ENCODE measurements around the gene NINL.

DNA sequence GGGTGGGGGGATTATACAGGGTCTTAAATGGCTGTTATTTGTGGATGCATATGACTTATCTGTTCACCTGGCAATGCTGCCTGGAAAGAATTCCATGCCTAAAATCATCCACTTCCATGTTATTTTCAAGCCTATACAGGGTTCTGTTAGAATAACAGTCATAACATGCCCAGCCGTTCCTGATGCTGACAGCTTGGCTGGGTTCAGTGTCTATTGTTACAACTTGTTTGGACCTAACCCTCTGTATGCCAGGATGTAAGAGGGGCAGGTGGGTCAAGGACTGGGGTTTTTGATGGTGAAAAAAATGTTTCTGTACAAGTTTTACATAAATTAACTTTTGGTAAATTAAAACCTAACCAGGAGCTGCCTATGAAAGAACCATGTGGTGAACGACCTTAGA is 98.0 kb downstream of the NINL start:
- TF ChIP-seq, protein P1, sequence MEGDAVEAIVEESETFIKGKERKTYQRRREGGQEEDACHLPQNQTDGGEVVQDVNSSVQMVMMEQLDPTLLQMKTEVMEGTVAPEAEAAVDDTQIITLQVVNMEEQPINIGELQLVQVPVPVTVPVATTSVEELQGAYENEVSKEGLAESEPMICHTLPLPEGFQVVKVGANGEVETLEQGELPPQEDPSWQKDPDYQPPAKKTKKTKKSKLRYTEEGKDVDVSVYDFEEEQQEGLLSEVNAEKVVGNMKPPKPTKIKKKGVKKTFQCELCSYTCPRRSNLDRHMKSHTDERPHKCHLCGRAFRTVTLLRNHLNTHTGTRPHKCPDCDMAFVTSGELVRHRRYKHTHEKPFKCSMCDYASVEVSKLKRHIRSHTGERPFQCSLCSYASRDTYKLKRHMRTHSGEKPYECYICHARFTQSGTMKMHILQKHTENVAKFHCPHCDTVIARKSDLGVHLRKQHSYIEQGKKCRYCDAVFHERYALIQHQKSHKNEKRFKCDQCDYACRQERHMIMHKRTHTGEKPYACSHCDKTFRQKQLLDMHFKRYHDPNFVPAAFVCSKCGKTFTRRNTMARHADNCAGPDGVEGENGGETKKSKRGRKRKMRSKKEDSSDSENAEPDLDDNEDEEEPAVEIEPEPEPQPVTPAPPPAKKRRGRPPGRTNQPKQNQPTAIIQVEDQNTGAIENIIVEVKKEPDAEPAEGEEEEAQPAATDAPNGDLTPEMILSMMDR (optimal IDR thresholded peaks at IDR 0.05 in 1 of 3, IDR thresholded peaks at IDR 0.05 in 1 of 3, conservative IDR thresholded peaks at IDR 0.05 in 1 of 3; ENCODE audit: extremely low read depth in 1 of 3, insufficient read depth in 2 of 3, low read length in 3 of 3), result no peak
- TF ChIP-seq EZH2 (IDR thresholded peaks at IDR 0.05; ENCODE audit: low read length), result no peak
